SKM-1 (cell line): Measurements from ENCODE around the gene HTR6.

Source experiments
- DNase-seq: peaks from one replicate; lab custom pipeline; 2025; ENCODE audit not compliant: unreplicated experiment; lab: John Stamatoyannopoulos, UW

HTR6 gene

DNA sequence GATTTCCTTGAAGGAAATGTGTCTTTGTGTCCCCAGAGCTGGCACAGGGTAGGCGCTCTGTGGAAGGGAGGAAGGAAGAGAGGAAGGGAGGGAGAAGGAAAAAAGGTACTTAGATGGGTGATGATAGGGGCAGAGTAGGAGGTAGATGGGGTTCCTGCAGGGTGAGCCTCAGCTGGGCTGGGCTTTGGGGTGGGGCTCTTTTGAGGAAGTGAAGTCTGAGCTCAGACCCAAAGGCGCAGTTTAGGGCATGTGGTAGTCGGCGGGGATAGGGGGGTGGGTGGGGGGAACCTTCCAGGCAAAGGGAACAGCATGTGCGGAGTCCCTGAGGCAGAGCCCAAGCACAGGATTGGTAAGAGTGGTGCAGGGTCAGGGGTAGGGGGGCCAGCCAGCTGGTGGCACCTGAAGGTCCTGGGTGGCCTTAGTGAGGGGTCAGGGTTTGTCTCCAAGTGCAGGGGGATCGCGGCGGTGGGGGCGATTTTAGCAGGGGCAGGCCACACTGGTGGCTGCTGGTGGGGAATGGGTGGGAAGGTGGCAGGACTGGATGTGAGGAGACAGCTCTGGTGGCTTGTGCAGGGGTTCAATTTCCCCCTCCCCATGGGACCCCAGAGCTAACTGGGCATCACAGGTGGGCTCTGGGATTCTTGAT, 8.4 kb upstream of the HTR6 start:
- DNase-seq, result no peak

DNA sequence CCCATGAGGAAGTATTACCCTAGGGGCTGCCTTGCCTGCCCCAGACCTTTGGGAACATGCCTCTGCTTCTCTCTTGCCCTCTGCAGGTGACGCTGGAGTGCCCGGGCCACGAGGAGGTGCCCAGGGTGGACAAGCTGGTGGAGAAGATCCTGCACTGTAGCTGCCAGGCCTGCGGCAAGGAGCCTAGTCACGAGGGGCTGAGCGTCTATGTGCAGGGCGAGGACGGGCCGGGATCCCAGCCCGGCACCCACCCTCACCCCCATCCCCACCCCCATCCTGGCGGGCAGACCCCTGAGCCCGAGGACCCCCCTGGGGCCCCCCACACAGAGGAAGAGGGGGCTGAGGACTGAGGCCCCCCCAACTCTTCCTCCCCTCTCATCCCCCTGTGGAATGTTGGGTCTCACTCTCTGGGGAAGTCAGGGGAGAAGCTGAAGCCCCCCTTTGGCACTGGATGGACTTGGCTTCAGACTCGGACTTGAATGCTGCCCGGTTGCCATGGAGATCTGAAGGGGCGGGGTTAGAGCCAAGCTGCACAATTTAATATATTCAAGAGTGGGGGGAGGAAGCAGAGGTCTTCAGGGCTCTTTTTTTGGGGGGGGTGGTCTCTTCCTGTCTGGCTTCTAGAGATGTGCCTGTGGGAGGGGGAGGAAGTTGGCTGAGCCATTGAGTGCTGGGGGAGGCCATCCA, 7.8 kb upstream of the HTR6 start:
- no peak for DNase-seq

DNA sequence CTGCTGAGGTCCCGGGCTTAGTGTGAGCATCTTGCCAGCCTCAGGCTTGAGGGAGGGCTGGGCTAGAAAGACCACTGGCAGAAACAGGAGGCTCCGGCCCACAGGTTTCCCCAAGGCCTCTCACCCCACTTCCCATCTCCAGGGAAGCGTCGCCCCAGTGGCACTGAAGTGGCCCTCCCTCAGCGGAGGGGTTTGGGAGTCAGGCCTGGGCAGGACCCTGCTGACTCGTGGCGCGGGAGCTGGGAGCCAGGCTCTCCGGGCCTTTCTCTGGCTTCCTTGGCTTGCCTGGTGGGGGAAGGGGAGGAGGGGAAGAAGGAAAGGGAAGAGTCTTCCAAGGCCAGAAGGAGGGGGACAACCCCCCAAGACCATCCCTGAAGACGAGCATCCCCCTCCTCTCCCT, 7.2 kb upstream of the HTR6 start:
- DNase-seq, result no peak

DNA sequence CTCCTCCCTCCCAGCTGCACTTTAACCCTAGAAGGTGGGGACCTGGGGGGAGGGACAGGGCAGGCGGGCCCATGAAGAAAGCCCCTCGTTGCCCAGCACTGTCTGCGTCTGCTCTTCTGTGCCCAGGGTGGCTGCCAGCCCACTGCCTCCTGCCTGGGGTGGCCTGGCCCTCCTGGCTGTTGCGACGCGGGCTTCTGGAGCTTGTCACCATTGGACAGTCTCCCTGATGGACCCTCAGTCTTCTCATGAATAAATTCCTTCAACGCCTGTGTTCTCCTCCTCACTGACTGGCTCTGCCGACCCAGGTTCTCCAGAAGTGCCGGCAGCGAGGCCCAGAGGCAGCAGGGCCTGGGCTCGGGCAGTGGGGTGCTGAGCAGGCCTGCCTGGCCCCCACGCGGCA, 6.5 kb upstream of the HTR6 start:
- no peak for DNase-seq

DNA sequence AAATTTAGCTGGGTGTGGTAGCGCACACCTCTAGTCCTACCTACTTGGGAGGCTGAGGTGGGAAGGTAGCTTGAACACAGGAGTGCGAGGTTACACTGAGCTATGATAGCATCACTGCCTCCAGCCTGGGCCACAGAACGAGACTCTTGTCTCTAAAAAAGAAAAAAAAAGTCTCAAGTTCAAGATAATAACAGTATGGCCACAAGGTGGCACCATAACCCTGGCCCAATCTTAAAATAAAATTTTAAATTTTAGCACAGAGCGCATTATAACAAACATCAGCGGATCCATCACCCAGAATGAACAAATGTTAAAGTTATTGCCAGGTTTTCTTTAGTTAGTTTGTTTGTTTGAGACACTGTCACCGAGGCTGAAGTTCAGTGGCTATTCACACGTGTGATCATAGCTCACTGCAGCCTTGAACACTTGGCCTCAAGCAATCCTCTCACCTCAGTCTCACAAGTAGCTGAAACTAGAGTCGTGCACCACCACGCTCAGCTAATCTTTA, 2.9 kb upstream of the HTR6 start:
- DNase-seq, result no peak

DNA sequence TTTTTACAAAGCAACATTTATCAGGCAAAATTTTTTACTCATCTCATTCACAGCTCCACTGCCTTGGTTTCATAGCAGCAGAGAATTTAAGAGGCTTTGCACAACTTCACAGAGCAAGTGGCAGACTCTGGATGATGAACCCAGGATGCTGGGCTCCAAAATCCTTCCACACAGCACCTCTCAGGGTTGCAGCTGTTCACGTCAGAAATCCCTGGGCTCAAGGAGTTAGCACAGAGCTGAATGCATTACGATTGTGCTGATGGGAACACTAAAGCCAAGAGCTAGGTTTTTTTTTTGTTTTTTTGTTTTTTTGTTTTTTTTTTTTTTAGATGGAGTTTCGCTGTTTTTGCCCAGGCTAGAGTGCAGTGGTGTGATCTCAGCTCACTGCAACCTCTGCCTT, 2.4 kb upstream of the HTR6 start:
- no peak for DNase-seq

DNA sequence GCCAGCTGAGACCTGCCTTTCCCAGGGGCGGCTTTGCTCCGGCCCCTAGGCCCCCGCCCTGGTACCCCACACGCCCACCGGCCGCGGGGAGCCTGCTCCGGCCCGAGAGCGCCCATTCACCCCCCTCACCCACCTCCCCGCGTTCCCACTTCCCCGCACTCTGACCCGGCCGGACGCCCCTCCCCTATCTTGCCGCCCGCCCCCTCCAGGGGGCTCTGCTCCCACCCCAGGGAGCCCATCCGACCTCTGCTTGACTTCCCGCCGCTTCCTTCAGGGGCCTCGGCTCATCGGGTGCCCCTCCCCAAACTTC, 466 bp downstream of the HTR6 start:
- no peak for DNase-seq

DNA sequence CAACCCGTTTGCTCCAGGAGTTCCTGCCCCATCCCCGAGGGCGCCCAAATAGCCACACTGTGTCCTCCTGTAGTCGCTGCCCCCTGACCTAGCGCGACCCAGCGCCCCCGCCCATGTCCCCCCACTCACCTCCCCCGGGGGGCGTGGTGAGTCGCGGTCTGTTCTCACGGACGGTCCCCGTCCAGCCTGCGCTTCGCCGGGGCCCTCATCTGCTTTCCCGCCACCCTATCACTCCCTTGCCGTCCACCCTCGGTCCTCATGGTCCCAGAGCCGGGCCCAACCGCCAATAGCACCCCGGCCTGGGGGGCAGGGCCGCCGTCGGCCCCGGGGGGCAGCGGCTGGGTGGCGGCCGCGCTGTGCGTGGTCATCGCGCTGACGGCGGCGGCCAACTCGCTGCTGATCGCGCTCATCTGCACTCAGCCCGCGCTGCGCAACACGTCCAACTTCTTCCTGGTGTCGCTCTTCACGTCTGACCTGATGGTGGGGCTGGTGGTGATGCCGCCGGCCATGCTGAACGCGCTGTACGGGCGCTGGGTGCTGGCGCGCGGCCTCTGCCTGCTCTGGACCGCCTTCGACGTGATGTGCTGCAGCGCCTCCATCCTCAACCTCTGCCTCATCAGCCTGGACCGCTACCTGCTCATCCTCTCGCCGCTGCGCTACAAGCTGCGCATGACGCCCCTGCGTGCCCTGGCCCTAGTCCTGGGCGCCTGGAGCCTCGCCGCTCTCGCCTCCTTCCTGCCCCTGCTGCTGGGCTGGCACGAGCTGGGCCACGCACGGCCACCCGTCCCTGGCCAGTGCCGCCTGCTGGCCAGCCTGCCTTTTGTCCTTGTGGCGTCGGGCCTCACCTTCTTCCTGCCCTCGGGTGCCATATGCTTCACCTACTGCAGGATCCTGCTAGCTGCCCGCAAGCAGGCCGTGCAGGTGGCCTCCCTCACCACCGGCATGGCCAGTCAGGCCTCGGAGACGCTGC, 1.1 kb downstream of the HTR6 start:
- DNase-seq, result no peak

DNA sequence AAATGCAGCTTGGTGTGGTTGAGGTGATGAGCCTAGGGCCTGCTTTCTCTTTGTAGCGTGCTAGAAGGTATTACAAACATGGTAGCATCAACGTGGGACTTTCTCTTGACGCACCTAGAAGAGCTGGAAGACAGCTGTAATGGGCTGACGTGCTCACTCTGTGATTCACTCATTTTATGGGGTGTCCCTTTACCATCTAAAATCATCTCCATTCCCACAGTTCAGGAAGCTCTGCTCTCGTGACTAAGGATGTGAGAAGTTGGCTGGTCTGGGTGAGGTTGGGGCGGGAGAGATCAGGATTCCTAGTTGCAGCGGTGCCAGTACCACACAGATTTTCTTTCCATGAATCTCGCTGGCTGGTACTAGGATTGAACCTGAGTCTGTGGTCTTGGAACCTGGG, 4.2 kb downstream of the HTR6 start:
- DNase-seq, result no peak

DNA sequence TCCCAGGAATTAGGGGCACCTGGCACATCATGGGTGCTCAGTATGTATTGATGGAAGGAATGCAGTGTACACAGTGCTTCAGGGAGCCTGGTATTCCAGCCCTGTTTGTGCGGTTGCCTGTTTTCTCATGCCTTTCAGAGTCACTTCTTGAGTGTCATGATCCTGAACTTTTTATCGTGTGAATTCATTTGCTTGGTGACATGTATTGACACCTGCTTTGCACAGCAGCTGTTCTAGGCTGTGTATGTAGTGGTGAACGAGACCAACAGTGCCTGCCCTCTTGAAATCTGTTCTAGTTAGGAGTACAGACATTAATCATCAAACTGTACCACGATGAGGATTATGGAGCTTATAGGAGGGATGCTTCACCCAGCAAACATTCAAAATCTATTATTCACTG, 6.1 kb downstream of the HTR6 start:
- DNase-seq, result no peak

DNA sequence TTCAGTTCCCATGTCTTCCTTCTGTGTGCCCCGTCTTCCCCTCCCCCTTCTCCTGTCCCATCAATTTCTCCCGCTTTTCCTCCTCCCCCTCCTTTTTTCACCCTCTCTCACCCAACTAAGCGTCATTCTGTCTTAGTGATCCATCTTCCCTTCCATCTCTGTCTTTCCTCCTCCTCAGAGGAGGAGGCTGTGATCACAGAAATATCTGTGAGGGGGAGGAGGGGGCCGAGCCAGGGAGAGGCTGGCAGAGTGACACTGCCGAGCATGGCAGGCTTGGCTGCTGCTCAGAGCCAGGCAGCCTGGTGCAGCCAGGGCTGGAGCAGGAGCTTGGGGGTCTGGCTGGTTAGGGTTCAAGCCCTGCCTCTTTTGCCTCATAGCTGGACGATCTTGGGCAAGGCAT, 7.6 kb downstream of the HTR6 start:
- DNase-seq, result no peak

DNA sequence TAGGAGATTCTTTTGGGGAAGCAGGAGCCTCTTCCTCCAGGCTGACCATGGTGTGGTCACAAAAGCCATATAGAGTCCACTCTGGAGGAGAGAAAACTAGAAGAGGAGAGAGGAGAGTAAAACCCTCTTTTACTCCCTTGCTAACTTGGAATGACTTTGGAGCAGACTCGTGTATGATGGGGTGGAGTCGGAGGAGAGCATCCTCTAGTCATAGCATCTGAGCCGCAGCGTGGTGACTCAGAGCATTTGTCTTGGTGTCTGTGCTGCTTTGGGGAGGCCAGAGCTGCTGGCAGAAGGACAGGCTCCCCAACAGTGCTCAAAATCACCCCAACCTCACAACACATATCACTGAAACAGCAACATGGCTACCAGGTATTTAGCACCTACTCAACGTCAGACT, 11.1 kb downstream of the HTR6 start:
- DNase-seq, result no peak

DNA sequence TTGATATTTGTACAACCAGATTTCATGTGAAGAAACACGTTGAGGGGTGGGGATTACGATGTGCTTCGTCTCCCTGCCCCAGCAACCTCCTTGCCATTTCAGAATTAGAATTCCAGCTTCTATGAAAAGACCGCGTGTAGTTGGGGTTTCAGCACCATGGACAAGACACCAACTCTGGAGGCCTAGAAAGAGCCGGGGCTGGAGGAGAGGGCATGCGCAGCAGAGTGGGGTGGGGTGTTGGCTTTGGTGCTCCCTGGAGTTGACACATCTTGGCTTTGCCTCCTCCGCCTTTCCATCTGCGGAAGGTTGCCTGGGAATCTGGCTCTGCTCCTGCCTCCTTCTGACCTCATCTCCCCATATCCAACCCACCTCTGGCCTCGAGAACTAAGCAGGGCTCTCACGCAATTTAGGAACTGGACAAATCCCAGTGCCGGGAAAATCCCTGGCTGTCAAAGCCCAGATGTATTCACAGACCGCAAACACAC, 11.8 kb downstream of the HTR6 start:
- DNase-seq, result no peak

DNA sequence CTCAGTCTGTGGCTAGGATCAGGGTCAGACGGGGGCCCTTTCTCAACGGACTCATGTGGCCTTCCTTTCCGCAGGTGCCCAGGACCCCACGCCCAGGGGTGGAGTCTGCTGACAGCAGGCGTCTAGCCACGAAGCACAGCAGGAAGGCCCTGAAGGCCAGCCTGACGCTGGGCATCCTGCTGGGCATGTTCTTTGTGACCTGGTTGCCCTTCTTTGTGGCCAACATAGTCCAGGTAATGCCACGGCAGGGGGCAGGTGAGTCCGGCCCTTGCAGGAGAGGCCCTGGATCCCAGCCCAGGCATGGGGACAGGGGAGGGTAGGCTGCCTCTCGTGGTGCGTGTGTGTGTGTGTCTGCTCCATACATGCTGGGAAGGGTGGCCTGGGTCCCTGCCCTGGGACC, 13.8 kb downstream of the HTR6 start:
- DNase-seq, result no peak

DNA sequence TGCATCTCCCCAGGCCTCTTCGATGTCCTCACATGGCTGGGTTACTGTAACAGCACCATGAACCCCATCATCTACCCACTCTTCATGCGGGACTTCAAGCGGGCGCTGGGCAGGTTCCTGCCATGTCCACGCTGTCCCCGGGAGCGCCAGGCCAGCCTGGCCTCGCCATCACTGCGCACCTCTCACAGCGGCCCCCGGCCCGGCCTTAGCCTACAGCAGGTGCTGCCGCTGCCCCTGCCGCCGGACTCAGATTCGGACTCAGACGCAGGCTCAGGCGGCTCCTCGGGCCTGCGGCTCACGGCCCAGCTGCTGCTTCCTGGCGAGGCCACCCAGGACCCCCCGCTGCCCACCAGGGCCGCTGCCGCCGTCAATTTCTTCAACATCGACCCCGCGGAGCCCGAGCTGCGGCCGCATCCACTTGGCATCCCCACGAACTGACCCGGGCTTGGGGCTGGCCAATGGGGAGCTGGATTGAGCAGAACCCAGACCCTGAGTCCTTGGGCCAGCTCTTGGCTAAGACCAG, 14.3 kb downstream of the HTR6 start:
- no peak for DNase-seq

DNA sequence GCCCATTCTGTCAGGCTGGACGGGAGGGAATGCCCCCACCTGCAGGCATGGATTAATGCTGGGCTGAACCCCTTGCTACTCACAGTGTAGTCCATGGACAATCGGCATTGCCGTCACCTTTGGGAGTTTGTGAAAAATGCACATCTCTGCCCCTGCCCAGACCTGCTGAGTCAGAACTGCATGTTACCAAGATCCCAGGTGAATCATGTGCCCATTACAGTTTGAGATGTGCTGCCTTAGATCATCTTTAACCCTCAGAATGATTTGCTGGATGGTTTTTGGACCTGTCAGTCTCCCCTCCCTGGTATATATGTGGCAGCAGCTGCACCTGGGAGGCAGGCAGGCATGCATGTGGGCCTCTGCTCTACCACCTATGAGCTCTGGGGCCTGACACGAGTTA, 15.0 kb downstream of the HTR6 start:
- no peak for DNase-seq

DNA sequence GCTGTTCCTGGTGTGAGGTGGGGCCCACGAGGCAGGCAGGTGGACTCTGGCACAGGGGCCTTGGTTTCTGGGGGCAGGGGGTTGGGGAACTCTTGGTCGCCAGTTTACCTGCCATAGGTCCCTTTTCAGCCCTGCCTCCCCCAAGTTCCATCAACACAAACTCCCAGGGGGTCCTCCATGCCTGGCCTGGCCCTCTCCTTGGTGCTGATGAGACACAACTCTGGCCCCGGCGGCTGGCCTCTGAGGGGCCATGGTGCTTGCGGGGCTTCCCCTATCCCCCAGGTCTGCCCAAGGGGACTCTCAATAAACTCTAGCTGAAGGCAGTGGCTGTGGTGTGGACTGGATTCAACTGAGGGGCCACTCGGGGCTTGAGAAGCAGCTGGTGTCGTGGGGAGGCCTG, 16.0 kb downstream of the HTR6 start:
- no peak for DNase-seq

DNA sequence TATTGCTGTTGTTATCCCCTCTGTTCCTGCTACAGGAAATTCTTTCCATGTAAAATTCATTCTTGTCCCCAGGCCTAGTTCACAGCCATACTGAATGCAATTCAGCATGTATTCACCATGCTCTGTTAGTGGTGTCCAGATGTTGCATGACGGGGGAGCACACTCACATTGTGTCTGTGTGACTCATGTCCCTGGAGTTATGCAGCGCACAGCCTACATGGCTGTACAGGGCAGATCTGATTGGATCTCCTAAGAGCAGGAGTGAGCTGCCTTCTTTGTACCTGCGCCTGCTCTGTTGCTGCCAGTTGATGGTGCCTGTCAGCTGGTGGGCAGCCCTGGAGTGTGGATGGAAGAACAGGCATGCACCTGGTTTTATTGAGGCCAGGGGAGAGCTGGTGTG, 17.6 kb downstream of the HTR6 start:
- DNase-seq, result no peak

DNA sequence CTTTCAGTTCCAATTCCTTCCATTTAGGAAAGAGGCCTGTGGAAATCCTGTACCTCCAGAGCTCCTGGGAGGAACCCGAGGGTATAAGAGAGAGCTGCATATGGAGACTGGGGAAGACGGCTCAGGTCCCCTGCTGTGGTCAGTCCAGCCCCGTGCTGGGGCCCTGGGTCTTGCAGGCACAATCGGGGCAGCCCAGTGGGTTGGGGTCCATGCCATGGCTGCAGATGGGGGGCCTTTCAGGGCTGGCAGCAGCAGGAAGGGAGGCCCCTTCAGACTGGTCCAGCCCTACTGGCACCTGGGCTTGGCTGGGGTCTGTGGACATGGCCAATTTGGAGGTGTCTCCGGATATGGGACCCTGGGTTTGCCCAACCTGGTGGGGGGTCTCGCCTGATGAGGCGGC, 18.2 kb downstream of the HTR6 start:
- no peak for DNase-seq

DNA sequence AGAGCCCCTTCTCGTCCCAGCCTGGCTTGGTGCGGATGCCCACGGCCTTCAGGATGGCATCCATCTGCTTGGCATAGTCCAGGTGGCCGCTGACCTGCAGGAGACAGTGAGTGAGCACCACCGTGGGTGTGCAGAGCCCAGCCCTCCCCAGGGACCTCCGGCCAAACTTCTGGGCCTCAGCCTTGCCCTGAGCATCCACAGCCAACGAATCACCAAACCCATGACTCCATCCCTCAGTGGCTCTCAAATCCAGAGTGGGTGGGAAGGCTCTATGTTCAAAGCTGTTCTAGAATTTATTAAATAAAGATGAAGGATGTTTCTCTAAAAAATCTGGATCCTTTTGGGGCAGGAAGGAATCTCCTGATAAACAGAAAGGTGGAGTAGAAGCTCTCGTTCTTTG, 18.7 kb downstream of the HTR6 start:
- no peak for DNase-seq

DNA sequence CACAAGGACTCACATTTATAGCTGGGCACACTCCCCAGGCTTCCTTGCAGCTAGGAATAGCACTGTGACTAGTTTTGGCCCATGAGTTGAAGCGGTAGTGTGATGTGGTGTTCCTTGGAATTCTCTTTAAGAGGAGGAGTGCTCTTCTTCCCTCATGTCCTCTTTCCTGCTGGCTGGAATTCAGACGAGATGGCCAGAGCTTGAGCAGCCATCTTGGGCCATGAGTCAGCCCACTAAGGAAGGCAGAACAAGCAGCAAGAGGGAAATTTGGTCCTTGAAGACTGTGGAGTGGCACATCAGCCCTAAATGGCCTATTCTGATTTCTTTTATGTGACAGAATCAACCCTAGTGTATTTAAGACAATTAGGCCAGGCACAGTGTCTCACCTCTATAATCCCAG, 20.0 kb downstream of the HTR6 start:
- DNase-seq, result no peak

DNA sequence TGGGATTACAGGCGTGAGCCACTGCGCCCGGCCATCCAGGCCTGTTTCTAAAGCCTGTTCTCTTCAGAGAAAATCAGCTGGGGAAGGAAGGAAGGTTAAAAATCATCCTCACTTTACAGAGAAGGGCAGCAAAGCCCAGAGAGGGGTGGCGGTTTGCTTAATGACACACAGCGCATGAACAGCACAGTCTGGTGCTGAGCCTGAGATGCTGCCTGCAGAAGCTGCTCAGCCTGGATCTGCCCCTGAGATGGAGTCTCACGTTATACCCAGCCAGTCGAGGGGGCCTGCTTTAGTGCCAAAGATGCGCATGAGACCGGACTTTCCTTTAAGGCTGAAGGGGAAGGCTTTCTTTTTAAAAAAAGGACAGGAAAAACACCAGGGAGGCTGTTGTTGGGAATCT, 21.3 kb downstream of the HTR6 start:
- DNase-seq, result no peak
